Epithelial cell of esophagus (primary cell): ENCODE data around the gene CDK13.
"Not testable (repeated sequence)": the region's sequence is repeated elsewhere in the genome, so short reads cannot be mapped to it uniquely, and the experiment has no call there.

ENCODE experiments used
- DNase-seq: peaks from one replicate; pipeline ENCODE4 v3.0.0; 2010; ENCODE audit warnings: low read depth
- H3K4me3 ChIP-seq: 2 replicates; pipeline ENCODE4 v1.5.1; 2011; ENCODE audit warnings: mild to moderate bottlenecking, low read length, control low read depth
- CTCF ChIP-seq: IDR thresholded peaks from 2 replicates; pipeline ENCODE4 v1.5.1; 2011; ENCODE audit warnings: low read depth, mild to moderate bottlenecking, low read length, control low read depth, inconsistent platforms; ENCODE audit not compliant: insufficient read depth; ENCODE audit errors: missing control alignments

The CDK13 gene

GRCh38 chr7:40135317-40135610 lies 185.2 kb downstream of the CDK13 start:
- no peak for TF ChIP-seq CTCF
- H3K4me3 ChIP-seq = peak overlapping the region; percentile 95
- DNase-seq = peak; percentile 6

GRCh38 chr7:40137563-40137962 lies 187.5 kb downstream of the CDK13 start:
- DNase-seq = no peak
- H3K4me3 ChIP-seq = no peak overlapping the region
- TF ChIP-seq CTCF = no peak

GRCh38 chr7:40138973-40139372 lies 188.9 kb downstream of the CDK13 start:
- no peak for TF ChIP-seq CTCF

GRCh38 chr7:40139891-40140290 lies 189.8 kb downstream of the CDK13 start:
- H3K4me3 ChIP-seq, DNase-seq: not testable (repeated sequence)

More at GRCh38 chr7:40138973-40139372, 188.9 kb downstream of the CDK13 start:
- DNase-seq = no peak
- no peak overlapping the region for H3K4me3 ChIP-seq

GRCh38 chr7:40141916-40142315 lies 191.9 kb downstream of the CDK13 start:
- peak; percentile 93 for DNase-seq

GRCh38 chr7:40145596-40146130 lies 195.6 kb downstream of the CDK13 start:
- not testable (repeated sequence) for DNase-seq, H3K4me3 ChIP-seq

More at GRCh38 chr7:40141916-40142315, 191.9 kb downstream of the CDK13 start:
- H3K4me3 ChIP-seq = not testable (repeated sequence)

GRCh38 chr7:40147371-40148246 lies 197.6 kb downstream of the CDK13 start:
- H3K4me3 ChIP-seq = no peak overlapping the region
- no peak for DNase-seq
- TF ChIP-seq CTCF = no peak

GRCh38 chr7:40148247-40148580 lies 198.2 kb downstream of the CDK13 start:
- DNase-seq, H3K4me3 ChIP-seq: not testable (repeated sequence)

GRCh38 chr7:40148671-40149070 lies 198.6 kb downstream of the CDK13 start:
- TF ChIP-seq CTCF = no peak
- DNase-seq = no peak
- H3K4me3 ChIP-seq = no peak overlapping the region
